Left lobe of liver (tissue), 2 donors: Measurements from ENCODE around the gene NAPSA. TPM values are rescaled to one million over a fixed set of nuclear protein-coding genes. Genes with fewer than 3 reads are reported as not detected.
"Not testable (repeated sequence)": the region's sequence is repeated elsewhere in the genome, so short reads cannot be mapped to it uniquely, and the experiment has no call there.

Experiments used
- ATAC-seq: fragments of 200-7000 bp; cut with Tn5 transposase; one replicate; pipeline ENCODE4 v1.9.1; 2020; ENCODE audit warnings: mild to moderate bottlenecking, moderate library complexity
- DNase-seq: peaks from one replicate; pipeline ENCODE4 v3.0.0-alpha.2; 2020; ENCODE audit warnings: low spot score
- total RNA-seq: library from RNA; stranded (reverse); gene quantifications from one replicate; pipeline ENCODE4 v1.2.1, GENCODE V29; 2021
- donor health status: DM: no; HTN: no; CAD: no; lungs with moderate emphysema.
- donor health status: DM: no; HTN: yes; CAD: no.

The NAPSA gene
- total RNA-seq, 1 donor from 2014 or later: 3.3 TPM

- DNase-seq: no peak
- ATAC-seq: no peak
Observed at GRCh38 chr19:50332244-50333038, 33.0 kb downstream of the NAPSA start.

- DNase-seq: no peak
- no peak for ATAC-seq
Observed at GRCh38 chr19:50331994-50332243, 33.5 kb downstream of the NAPSA start.

- DNase-seq: no peak
- no peak for ATAC-seq
Observed at GRCh38 chr19:50331221-50331993, 34.0 kb downstream of the NAPSA start.

GRCh38 chr19:50330365-50331078, 34.9 kb downstream of the NAPSA start:
- DNase-seq (peak; percentile 88), ATAC-seq (peak; percentile 54)

GRCh38 chr19:50329926-50330294, 35.5 kb downstream of the NAPSA start:
- not testable (repeated sequence) for ATAC-seq, DNase-seq

- peak; percentile 72 for ATAC-seq
- DNase-seq: peak; percentile 100
Observed at GRCh38 chr19:50329146-50329925, 36.1 kb downstream of the NAPSA start, which contains the start of gene KCNC3. TSS of gene KCNC3 (minus strand) at chr19:50329377. CDS start at chr19:50329082, 295 bp downstream.

GRCh38 chr19:50328873-50329145, 36.6 kb downstream of the NAPSA start:
- ATAC-seq (no peak), DNase-seq (no peak)

GRCh38 chr19:50328224-50328872, 37.1 kb downstream of the NAPSA start:
- ATAC-seq (no peak), DNase-seq (peak; percentile 58)

GRCh38 chr19:50327461-50328223, 37.8 kb downstream of the NAPSA start:
- no peak for ATAC-seq

GRCh38 chr19:50327013-50327412, 38.4 kb downstream of the NAPSA start:
- DNase-seq (no peak), ATAC-seq (no peak)

More at GRCh38 chr19:50327461-50328223, 37.8 kb downstream of the NAPSA start:
- no peak for DNase-seq

- DNase-seq: no peak
- ATAC-seq: no peak
Observed at GRCh38 chr19:50326101-50326664, 39.3 kb downstream of the NAPSA start.

GRCh38 chr19:50325310-50326100, 39.9 kb downstream of the NAPSA start:
- peak; percentile 63 for ATAC-seq
- DNase-seq: peak; percentile 82

GRCh38 chr19:50324331-50324730, 41.1 kb downstream of the NAPSA start:
- no peak for ATAC-seq
- DNase-seq: no peak

GRCh38 chr19:50323782-50324133, 41.7 kb downstream of the NAPSA start:
- ATAC-seq (no peak), DNase-seq (no peak)

GRCh38 chr19:50322931-50323781, 42.3 kb downstream of the NAPSA start:
- ATAC-seq (no peak), DNase-seq (no peak)

GRCh38 chr19:50322234-50322633, 43.2 kb downstream of the NAPSA start:
- DNase-seq: no peak
- no peak for ATAC-seq

- no peak for DNase-seq
- ATAC-seq: no peak
Observed at GRCh38 chr19:50321831-50322230, 43.6 kb downstream of the NAPSA start.

GRCh38 chr19:50320596-50320995, 44.8 kb downstream of the NAPSA start:
- ATAC-seq (no peak), DNase-seq (no peak)
